Measurements from ENCODE around the gene STAP2.

Gene STAP2

DNA sequence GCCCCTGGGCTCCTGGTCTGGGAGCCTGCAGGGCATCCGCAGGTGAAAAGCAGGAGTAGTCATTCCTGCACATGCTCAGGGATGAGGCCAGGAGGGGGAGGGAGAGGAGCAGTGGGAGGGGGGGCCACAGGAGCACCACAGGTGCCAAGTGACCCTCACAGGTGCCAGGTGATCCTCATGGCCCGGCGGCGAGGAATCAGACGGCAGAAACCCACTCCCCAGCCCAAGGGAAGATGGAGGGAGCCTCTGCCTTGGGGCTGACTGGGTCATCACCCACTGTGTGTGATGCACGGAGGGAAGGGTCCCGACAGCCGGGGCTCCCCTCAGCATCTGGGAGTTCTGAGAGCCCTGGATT is 34.4 kb upstream of the STAP2 start:
- H3K9me3 ChIP-seq (ENCODE audit: low read length), result no peaks in the 10 kb centered on the region
- TF ChIP-seq EZH2 (IDR thresholded peaks at IDR 0.05; ENCODE audit: borderline replicate concordance, low read length), result no peak
- TF ChIP-seq, protein P1, sequence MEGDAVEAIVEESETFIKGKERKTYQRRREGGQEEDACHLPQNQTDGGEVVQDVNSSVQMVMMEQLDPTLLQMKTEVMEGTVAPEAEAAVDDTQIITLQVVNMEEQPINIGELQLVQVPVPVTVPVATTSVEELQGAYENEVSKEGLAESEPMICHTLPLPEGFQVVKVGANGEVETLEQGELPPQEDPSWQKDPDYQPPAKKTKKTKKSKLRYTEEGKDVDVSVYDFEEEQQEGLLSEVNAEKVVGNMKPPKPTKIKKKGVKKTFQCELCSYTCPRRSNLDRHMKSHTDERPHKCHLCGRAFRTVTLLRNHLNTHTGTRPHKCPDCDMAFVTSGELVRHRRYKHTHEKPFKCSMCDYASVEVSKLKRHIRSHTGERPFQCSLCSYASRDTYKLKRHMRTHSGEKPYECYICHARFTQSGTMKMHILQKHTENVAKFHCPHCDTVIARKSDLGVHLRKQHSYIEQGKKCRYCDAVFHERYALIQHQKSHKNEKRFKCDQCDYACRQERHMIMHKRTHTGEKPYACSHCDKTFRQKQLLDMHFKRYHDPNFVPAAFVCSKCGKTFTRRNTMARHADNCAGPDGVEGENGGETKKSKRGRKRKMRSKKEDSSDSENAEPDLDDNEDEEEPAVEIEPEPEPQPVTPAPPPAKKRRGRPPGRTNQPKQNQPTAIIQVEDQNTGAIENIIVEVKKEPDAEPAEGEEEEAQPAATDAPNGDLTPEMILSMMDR (IDR thresholded peaks at IDR 0.05; ENCODE audit: low read length), result no peak
- no peaks in the 10 kb centered on the region for H3K79me2 ChIP-seq (ENCODE audit: insufficient read depth, low read length)
- H3K4me3 ChIP-seq (ENCODE audit: low read depth, low read length, poor library complexity, severe bottlenecking), result no peak overlapping the region
- peaks cover 4% of the 10 kb centered on the region; the same call in 1 of the 2 replicates for H3K36me3 ChIP-seq (ENCODE audit: insufficient read depth, low read length)
- peaks cover 46% of the 10 kb centered on the region for H3K4me1 ChIP-seq (ENCODE audit: insufficient read depth, low read length, severe bottlenecking)
- no peaks in the 10 kb centered on the region for H3K9me2 ChIP-seq (ENCODE audit: low read depth, low read length)
- H3K27me3 ChIP-seq (ENCODE audit: insufficient read depth, low read length), result no peaks in the 10 kb centered on the region
- no peaks in the 10 kb centered on the region for H4K20me1 ChIP-seq (ENCODE audit: insufficient read depth, low read length)
- no peak overlapping the region for H3K9ac ChIP-seq (ENCODE audit: low read length)
- H3K4me2 ChIP-seq (ENCODE audit: low read length), result no peak overlapping the region
- H3F3A ChIP-seq (ENCODE audit: insufficient read depth, low read length), result no peaks in the 10 kb centered on the region
- H3K27ac ChIP-seq (ENCODE audit: low read depth, low read length, poor library complexity, severe bottlenecking), result no peak overlapping the region
- no peak overlapping the region for H2AFZ ChIP-seq (ENCODE audit: low read length)

DNA sequence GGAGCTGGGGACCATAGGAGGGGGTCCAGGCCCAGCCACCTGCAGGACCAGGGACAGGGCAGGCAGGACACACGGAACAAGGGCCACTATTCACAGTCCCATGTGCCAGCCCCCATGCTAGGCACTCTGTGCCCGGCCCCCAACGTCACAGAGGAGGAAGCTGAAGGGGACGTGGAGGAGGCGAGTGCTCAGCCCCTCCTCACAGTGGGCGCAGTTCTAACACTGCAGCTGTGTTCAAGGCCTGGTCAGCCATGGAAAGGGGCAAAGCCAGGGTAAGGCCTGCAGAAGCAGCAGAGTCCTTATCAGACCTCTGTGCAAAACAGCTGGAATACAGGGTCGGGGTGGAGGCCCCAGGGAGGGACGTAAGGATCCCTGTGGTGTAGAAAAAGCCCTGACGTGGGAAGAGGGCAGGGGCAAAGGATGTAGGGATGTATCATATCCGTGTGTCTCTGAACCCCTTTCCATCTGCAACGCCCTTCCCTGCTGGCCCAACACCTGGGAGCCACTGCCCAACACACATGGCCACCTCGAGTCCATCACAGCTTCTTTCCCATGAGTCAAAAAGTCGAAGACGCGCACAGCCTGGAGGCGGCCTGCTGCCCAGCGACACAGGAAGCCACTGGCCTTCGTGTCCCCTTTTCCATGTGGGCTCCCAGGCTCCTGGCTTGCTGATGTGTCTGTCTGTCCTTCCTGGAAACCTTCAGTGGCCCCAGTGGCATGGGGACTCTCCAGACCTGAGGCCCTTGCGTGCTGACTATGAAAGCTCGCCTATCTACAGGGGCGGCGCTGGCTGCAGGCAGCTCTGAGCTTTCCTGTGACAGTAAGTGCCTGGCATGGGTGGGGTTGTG is 33.8 kb upstream of the STAP2 start:
- Histone ChIP-seq H3F3A (ENCODE audit: insufficient read depth, low read length) (no peaks in the 10 kb centered on the region), H3K79me2 (ENCODE audit: insufficient read depth, low read length) (no peaks in the 10 kb centered on the region), H4K20me1 (ENCODE audit: insufficient read depth, low read length) (no peaks in the 10 kb centered on the region), H3K9me2 (ENCODE audit: low read depth, low read length) (no peaks in the 10 kb centered on the region), H3K4me1 (ENCODE audit: insufficient read depth, low read length, severe bottlenecking) (peaks cover 46% of the 10 kb centered on the region), H3K27me3 (ENCODE audit: insufficient read depth, low read length) (no peaks in the 10 kb centered on the region), H2AFZ (ENCODE audit: low read length) (no peak overlapping the region), H3K4me3 (ENCODE audit: low read depth, low read length, poor library complexity, severe bottlenecking) (no peak overlapping the region), H3K36me3 (ENCODE audit: insufficient read depth, low read length) (no peaks in the 10 kb centered on the region; the same call in 1 of the 2 replicates), H3K9me3 (ENCODE audit: low read length) (no peaks in the 10 kb centered on the region), H3K9ac (ENCODE audit: low read length) (no peak overlapping the region), H3K27ac (ENCODE audit: low read depth, low read length, poor library complexity, severe bottlenecking) (no peak overlapping the region), H3K4me2 (ENCODE audit: low read length) (no peak overlapping the region)
- TF ChIP-seq EZH2 (IDR thresholded peaks at IDR 0.05; ENCODE audit: borderline replicate concordance, low read length), result no peak
- TF ChIP-seq, protein P1 (IDR thresholded peaks at IDR 0.05; ENCODE audit: low read length), result no peak

GRCh38 chr19:4371247-4372164 is 32.9 kb upstream of the STAP2 start:
- Histone ChIP-seq H3K79me2 (ENCODE audit: insufficient read depth, low read length) (no peaks in the 10 kb centered on the region), H3K9me3 (ENCODE audit: low read length) (no peaks in the 10 kb centered on the region), H3K4me1 (ENCODE audit: insufficient read depth, low read length, severe bottlenecking) (peaks cover 43% of the 10 kb centered on the region), H2AFZ (ENCODE audit: low read length) (no peak overlapping the region), H4K20me1 (ENCODE audit: insufficient read depth, low read length) (no peaks in the 10 kb centered on the region), H3K4me2 (ENCODE audit: low read length) (no peak overlapping the region), H3K27ac (ENCODE audit: low read depth, low read length, poor library complexity, severe bottlenecking) (no peak overlapping the region), H3F3A (ENCODE audit: insufficient read depth, low read length) (no peaks in the 10 kb centered on the region), H3K36me3 (ENCODE audit: insufficient read depth, low read length) (no peaks in the 10 kb centered on the region; the same call in 1 of the 2 replicates), H3K27me3 (ENCODE audit: insufficient read depth, low read length) (no peaks in the 10 kb centered on the region), H3K9ac (ENCODE audit: low read length) (no peak overlapping the region), H3K4me3 (ENCODE audit: low read depth, low read length, poor library complexity, severe bottlenecking) (no peak overlapping the region), H3K9me2 (ENCODE audit: low read depth, low read length) (no peaks in the 10 kb centered on the region)
- TF ChIP-seq, protein P1 (IDR thresholded peaks at IDR 0.05; ENCODE audit: low read length), result no peak
- no peak for TF ChIP-seq EZH2 (IDR thresholded peaks at IDR 0.05; ENCODE audit: borderline replicate concordance, low read length)
